H1 (cell line): Measurements from ENCODE around the gene GRID1. TPM values are rescaled to one million over a fixed set of nuclear protein-coding genes. Genes with fewer than 3 reads are reported as not detected.

ENCODE experiments used
- CBX8 ChIP-seq: fragments of 300-800, 300-1000 bp; sonication (generic); IDR thresholded peaks from 2 replicates; pipeline ENCODE4 v1.7.1; 2016; ENCODE audit warnings: low read depth, low read length, borderline replicate concordance
- CEBPB ChIP-seq: IDR thresholded peaks from 2 replicates; pipeline ENCODE4 v1.6.1; 2012; ENCODE audit warnings: low read depth, low read length
- CHD1 ChIP-seq: IDR thresholded peaks from 2 replicates; pipeline ENCODE4 v1.6.1; 2012; ENCODE audit warnings: low read depth, low read length, improper control_type of control experiment
- CHD2 ChIP-seq: IDR thresholded peaks from 2 replicates; pipeline ENCODE4 v1.6.1; 2012; ENCODE audit warnings: low read length, improper control_type of control experiment
- FOSL1 ChIP-seq: IDR thresholded peaks from 2 replicates; pipeline ENCODE4 v1.6.1; 2011; ENCODE audit warnings: mild to moderate bottlenecking, low read depth, low read length, moderate library complexity; ENCODE audit not compliant: insufficient read depth
- HDAC6 ChIP-seq: IDR thresholded peaks from one replicate; pipeline ENCODE4 v1.7.1; 2012; ENCODE audit warnings: low read depth, mild to moderate bottlenecking, inconsistent platforms, low read length, moderate library complexity
- MAFK ChIP-seq: IDR thresholded peaks from 2 replicates; pipeline ENCODE4 v1.6.1; 2012; ENCODE audit warnings: low read depth, mild to moderate bottlenecking, improper control_type of control experiment, low read length
- POLR2AphosphoS5 ChIP-seq: IDR thresholded peaks from 2 replicates; pipeline ENCODE4 v1.6.1; 2011; ENCODE audit warnings: low read depth, low read length
- RNF2 ChIP-seq: fragments of 200-900, 300-1000 bp; sonication (generic); IDR thresholded peaks from 2 replicates; pipeline ENCODE4 v1.7.1; 2016; ENCODE audit warnings: borderline replicate concordance, low read depth, mild to moderate bottlenecking, antibody characterized with exemption, low read length; ENCODE audit not compliant: poor library complexity, severe bottlenecking; ENCODE audit errors: missing control alignments
- RXRA ChIP-seq: IDR thresholded peaks from 2 replicates; pipeline ENCODE4 v1.6.1; 2011; ENCODE audit warnings: low read depth, mild to moderate bottlenecking, low read length, moderate library complexity; ENCODE audit not compliant: insufficient read depth
- SIN3A ChIP-seq, 2 experiments: IDR thresholded peaks in 1 of 2; conservative IDR thresholded peaks in 1 of 2; 2 replicates each; pipeline ENCODE4 v1.6.1; 2011 to 2012; ENCODE audit warnings: low read length in 2 of 2, improper control_type of control experiment in 1 of 2, low read depth in 1 of 2, mild to moderate bottlenecking in 1 of 2
- SP1 ChIP-seq: IDR thresholded peaks from 2 replicates; pipeline ENCODE4 v1.6.1; 2011; ENCODE audit warnings: low read depth, low read length
- SP2 ChIP-seq: IDR thresholded peaks from 2 replicates; pipeline ENCODE4 v1.6.1; 2012; ENCODE audit warnings: mild to moderate bottlenecking, low read length, inconsistent platforms
- SRF ChIP-seq: IDR thresholded peaks from 2 replicates; pipeline ENCODE4 v1.6.1; 2011; ENCODE audit warnings: mild to moderate bottlenecking, low read depth, low read length, moderate library complexity
- SUZ12 ChIP-seq: fragments of 200-600 bp; sonication (generic); IDR thresholded peaks from 2 replicates; pipeline ENCODE4 v1.6.1; 2012; ENCODE audit warnings: mild to moderate bottlenecking, inconsistent platforms, low read length, moderate library complexity, mixed read lengths
- TAF1 ChIP-seq: IDR thresholded peaks from 2 replicates; pipeline ENCODE4 v1.6.1; 2011; ENCODE audit warnings: mild to moderate bottlenecking, low read depth, low read length
- TCF12 ChIP-seq: IDR thresholded peaks from 2 replicates; pipeline ENCODE4 v1.6.1; 2011; ENCODE audit warnings: low read depth, mild to moderate bottlenecking, low read length
- TEAD4 ChIP-seq: IDR thresholded peaks from 2 replicates; pipeline ENCODE4 v1.6.1; 2012; ENCODE audit warnings: low read depth, low read length, inconsistent platforms, mixed read lengths
- polyA plus RNA-seq, 7 experiments: library from polyadenylated mRNA; depleted of rRNA in 3 of 7; stranded (reverse) in 5 of 7; unstranded in 2 of 7; fragments of >200 nt in 5 of 7; fragments of 200-250 nt in 2 of 7; gene quantifications; 1 replicate in 5 of 7; 2 replicates in 1 of 7; 4 replicates in 1 of 7; pipeline versions ENCODE4 v1.2.1 to v1.2.3, GENCODE V29; 2011 to 2013; ENCODE audit warnings: missing spikeins in 2 of 7, mixed read lengths in 2 of 7
- total RNA-seq: library from RNA; stranded (reverse); fragmentation: NEBNext Ultra II Directional; extraction: Animal tissue kit (Norgen Biotek cat#: 25700); gene quantifications from 2 replicates; pipeline ENCODE4 v1.2.1, GENCODE V29; 2021
- TF ChIP-seq, protein P1 (sequence below): IDR thresholded peaks from 2 replicates; pipeline ENCODE4 v1.6.1; 2012; ENCODE audit warnings: inconsistent platforms
- TF ChIP-seq, protein P2 (sequence below): IDR thresholded peaks from 2 replicates; pipeline ENCODE4 v1.6.1; 2011; ENCODE audit warnings: low read length, improper control_type of control experiment
- TF ChIP-seq, protein P3 (sequence below): IDR thresholded peaks from 2 replicates; pipeline ENCODE4 v1.6.1; 2012; ENCODE audit warnings: low read length, inconsistent platforms

The GRID1 gene
- total and polyA plus RNA-seq, 2 of the 8 experiments (the other 6 are each of a cell fraction or from before 2014, with no cell fraction given), result 0.22 to 0.30 TPM

DNA sequence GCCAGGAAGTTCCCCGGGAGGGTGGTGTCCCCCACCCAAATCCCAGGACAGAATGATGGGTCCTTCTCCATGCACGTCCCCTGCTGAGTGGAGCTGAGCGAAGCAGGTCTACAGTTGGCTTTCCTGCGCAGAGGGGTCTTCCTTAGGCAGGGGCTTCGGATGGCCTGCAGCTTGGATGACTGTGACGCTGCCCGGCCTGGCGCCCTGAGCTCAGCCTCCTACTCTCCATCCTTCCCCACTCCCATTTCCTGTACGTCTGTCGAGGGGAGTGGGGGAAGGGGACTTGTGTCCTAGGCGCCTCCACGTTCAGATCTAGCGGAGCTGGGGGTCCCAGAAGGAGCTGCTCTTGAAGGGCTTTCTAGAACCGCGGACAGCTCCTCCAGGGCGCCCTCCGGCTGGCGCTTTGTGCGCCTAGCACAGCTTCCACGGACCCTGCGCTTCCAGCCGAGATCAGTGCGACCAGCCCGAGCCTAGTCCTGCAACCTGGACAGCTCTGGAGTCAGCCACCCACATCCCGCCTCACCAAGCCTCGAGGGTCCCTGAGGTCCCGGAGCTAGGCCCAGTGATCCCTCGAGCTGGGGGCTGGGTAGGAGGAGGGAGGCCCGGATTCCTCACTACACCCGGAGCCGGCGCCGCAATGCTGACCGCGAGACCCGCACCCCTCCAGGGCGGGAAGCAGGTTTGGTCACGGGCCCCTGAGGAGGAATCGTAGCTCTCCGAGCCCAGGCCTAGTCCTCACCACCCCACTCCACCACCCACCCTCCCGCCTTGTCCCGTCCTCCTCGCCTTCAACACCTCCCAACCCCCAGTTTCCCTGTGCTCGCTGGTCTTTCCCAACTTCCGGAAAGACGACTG is 1.9 kb downstream of the GRID1 start (continued):
- TF ChIP-seq SUZ12 (peak; percentile 30), TAF1 (no peak), HDAC6 (no peak), SP2 (no peak), FOSL1 (no peak), TCF12 (no peak), POLR2AphosphoS5 (no peak), TEAD4 (no peak), RXRA (no peak), MAFK (no peak), RNF2 (no peak), SIN3A (conservative IDR thresholded peaks at IDR 0.05 in 1 of 2, IDR thresholded peaks at IDR 0.05 in 1 of 2; ENCODE audit: low read depth in 1 of 2, low read length in 2 of 2) (peak; percentile 82 to 92; a peak in 3 of 4 replicates), SRF (no peak), SP1 (no peak), CEBPB (no peak), CHD1 (no peak), CBX8 (0 out of 2 replicates have a peak, but pooled peaks have one; percentile 39), CHD2 (no peak)
- TF ChIP-seq, protein P1, sequence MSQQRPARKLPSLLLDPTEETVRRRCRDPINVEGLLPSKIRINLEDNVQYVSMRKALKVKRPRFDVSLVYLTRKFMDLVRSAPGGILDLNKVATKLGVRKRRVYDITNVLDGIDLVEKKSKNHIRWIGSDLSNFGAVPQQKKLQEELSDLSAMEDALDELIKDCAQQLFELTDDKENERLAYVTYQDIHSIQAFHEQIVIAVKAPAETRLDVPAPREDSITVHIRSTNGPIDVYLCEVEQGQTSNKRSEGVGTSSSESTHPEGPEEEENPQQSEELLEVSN, result no peak
- TF ChIP-seq, protein P2, sequence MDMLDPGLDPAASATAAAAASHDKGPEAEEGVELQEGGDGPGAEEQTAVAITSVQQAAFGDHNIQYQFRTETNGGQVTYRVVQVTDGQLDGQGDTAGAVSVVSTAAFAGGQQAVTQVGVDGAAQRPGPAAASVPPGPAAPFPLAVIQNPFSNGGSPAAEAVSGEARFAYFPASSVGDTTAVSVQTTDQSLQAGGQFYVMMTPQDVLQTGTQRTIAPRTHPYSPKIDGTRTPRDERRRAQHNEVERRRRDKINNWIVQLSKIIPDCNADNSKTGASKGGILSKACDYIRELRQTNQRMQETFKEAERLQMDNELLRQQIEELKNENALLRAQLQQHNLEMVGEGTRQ, result no peak
- TF ChIP-seq, protein P3, sequence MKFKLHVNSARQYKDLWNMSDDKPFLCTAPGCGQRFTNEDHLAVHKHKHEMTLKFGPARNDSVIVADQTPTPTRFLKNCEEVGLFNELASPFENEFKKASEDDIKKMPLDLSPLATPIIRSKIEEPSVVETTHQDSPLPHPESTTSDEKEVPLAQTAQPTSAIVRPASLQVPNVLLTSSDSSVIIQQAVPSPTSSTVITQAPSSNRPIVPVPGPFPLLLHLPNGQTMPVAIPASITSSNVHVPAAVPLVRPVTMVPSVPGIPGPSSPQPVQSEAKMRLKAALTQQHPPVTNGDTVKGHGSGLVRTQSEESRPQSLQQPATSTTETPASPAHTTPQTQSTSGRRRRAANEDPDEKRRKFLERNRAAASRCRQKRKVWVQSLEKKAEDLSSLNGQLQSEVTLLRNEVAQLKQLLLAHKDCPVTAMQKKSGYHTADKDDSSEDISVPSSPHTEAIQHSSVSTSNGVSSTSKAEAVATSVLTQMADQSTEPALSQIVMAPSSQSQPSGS, result no peak
